ENCODE data around the gene MYH9.

- no peak for TF ChIP-seq CTCF (conservative IDR thresholded peaks at IDR 0.05; ENCODE audit: low read length)
- TF ChIP-seq EZH2phosphoT487 (IDR thresholded peaks at IDR 0.05; ENCODE audit: borderline replicate concordance, low read depth, low read length) = no peak
These were observed 10.6 kb downstream of the MYH9 start for GRCh38 chr22:36377022-36377631.
